GM03348 (cell line): ENCODE measurements around the gene CPT1A.
A peak's percentile ranks its signal among the peaks of the same experiment; 100 is the strongest.

Source experiments
- DNase-seq: peaks from one replicate; pipeline ENCODE4 v3.0.0; 2012; ENCODE audit warnings: low spot score

The CPT1A gene

DNA sequence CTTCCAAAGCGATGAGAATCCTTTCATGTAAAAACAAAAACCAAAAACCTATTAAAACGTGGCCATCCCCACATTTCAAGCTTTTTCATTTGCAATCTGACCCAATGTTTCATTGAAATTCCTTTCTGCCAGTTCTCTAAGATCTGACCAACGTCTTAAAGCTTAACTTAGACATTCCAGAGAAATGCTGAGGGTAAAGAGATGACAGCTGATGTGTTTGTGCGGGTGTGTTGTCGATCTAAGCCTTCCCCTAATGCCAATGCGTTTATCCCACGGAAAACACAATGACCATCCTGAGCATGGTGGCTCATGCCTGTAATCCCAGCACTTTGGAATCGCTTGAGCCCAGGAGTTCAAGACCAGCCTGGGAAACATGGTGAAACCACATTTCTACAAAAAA, 84.0 kb downstream of the CPT1A start:
- DNase-seq: no peak

DNA sequence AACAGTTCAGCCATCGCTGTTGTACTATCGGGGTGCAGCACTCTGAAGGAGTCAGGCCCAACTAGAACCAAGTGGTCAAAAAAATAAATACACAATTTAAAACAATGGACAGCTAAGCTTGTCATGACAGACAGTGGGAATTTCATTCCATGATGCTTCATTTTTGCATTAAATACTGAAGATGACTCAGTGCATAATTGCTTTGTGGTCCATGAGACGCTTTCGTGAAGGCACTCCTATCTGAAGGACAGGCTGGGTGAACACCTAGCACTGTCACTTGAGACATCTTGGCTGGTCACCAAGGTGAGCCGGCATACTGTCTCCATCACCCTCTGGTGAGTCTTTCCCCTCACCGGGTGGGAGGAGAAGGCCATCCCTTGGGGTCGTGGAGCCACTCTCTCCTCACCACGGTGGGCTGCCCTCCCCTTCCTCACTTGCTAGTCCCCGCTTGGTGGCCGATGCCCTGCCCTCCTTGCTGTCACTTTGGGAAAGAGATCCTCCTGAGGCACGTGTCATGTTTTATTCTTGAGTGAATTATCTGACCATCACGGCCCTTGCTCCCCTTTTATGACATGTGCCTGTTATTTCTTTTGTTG, 85.4 kb downstream of the CPT1A start:
- DNase-seq: no peak

DNA sequence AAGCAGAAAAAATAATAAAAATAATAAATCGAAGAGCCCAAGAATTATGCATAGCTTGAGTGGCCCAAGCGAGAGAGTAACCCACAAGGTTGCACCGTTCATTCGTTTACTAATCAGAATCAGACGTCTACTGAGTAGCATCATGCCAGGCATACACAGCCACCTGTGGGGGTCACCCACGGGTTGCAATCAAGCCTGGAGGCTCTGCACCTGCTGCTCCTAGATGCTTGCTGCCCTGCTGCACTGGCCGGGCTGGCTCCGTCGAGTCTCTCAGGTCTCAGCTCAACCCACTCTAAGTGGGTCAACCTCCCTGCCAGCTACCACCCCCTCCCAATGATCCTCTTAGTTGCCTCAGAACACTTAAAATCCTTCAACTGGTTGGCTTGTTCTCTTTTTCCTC, 88.4 kb downstream of the CPT1A start:
- no peak for DNase-seq

DNA sequence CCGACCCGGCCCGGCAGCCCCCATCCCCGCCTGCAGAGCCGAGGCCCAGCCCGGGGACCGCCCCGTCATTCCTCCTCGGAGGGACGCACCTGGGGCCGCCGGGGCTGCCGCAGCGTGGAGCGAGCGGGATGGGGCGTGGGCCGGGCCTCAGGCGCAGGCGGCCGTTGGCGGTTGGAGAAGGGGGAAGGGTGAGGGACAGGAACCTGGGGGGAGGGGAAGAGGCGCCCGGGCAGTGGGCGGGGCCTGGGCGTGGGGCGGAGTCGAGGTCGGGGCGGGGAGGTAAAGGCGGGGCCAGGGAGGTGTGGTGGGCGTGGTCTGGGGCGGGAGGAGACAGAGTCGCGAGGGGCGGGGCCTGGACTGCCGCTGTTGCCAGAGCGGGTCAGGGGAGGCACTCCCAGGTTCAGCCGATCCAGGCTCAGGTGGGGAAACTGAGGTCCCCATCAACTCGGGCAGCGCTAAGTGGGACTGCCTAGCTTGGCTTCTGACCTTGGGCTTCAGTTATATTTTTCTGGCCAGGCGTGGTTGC, 90.3 kb downstream of the CPT1A start, which contains the start of gene TESMIN:
Gene TESMIN (minus strand): TSS at position 190 of the 526 bp plus-strand sequence. CDS start 860 bp downstream, outside the sequence.
- DNase-seq: peak; percentile 91

DNA sequence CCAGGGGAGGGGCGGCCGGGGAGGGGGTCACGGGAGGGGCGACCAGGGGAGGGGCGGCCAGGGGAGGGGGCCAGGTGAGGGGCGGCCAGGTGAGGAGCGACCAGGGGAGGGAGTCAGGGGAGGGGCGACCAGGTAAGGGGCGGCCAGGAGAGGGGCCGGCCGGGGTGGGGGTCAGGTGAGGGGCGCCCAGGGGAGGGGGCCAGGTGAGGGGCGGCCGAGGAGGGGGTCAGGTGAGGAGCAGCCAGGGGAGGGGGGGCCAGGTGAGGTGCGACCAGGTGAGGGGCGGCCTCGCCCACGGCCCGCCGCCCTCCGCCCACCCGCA, 90.8 kb downstream of the CPT1A start:
- no peak for DNase-seq

DNA sequence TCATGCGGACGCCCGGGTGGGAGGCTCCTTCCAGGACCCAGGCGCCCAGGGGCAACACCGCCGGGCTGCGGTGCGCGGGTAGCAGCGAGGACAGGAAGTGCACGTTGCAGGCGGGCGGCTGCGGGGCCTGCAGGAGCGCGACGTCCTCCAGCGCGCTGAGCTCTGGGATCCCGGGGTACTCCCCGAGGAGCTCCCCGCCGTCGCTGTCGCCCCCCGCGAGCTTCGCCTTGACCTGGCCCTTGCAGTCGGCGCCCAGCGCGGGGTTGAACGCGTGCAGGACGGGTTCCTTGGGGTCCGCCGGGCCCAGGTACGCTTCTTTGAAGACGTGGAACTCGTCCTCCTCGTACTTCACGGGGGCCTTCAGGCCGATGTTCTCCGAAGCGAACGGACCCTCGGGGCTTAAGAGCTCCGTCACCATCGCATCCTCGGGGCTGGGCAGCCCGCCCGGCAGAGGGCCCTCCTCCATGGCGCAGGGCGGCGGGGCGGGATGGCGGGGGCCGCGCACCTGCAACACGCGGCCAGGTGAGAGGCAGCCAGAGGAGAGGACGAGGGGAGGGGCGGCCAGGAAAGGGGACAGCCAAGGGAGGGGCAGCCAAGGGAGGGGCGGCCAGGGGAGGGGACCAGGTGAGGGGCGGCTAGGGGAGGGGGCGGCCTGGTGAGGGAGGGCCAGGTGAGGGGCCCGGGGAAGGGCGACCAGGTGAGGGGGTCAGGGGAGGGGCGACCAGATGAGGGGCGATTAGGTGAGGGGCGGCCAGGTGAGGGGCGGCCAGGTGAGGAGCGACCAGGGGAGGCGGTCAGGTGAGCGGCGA, 91.3 kb downstream of the CPT1A start:
- no peak for DNase-seq

DNA sequence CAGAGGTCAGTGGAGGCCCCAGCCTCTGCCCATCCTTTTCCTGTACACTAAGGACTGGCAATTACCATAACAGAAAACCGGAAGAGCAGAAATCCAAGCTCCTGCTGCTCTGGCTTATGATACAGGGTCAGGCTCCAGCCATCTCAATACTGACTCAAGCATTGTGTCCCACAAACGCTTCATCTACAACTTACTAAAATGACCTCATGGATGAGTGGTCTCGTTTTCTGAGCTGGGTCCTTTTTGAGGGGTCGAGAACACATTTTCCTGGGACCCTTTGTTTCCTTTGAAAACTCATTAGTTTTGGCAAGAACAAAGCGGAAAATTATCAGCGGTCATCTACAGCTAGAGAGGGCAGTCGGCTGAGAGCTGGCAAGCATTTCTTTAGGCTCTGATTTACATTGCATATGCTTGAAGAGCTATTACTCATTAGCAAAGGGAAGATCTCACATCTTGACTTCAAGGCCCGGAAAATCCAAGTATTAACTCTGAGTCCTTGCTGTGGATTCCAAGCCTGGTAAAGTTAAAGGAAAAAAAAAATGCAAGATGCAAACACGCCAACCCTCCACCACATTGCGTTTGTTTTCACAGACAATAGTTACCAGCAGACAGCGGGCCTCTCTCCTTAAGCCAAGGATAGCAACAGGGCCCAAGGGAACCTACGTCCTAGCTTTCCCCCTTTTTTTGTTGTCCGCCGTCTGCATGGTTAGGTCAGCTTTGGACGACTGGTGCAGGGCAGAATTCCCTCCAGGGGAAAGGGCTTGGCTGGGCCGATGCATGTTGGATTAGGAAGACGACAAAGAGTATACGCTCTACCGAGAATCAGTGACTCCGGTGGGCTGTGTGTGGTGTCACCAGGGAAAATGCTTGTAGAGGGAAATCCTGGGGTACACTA, 92.2 kb downstream of the CPT1A start:
- DNase-seq: no peak

DNA sequence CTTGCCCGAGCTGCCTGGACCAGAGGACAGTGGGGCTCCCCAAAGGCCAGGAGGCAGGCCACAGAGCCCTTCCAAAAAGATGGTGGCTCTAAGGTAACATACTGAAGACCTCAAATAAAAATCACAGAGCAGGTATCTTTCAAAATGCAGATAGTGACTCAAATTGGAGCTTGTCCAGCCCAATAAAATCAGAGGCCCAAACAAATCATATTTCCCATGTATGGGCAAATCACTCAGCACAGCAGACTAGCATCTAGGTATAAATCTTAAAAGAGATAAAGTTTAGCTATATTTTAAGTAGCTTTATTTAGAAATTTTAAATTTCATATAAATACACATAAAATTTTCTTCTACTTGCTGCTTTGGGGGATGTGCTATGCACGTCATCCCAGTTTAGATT, 93.7 kb downstream of the CPT1A start:
- no peak for DNase-seq

DNA sequence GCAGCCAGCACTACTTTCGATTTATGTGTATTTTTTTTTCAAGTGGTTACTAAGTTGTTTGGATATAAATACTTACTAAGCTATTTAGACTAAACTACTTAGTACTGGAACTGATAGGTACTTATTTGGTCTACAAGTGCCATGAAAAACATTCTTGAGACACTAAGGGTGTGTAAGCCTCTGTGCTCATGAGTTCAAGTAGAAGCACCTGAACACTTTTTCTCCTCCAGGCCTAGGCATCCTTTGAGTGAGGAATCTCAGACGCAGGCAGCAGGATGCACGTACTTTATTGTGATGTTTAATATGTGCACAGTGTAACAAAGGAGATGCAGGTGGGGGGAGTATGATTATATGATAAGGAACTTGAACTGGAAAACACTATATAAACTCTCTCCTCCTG, 98.2 kb downstream of the CPT1A start:
- DNase-seq: no peak

DNA sequence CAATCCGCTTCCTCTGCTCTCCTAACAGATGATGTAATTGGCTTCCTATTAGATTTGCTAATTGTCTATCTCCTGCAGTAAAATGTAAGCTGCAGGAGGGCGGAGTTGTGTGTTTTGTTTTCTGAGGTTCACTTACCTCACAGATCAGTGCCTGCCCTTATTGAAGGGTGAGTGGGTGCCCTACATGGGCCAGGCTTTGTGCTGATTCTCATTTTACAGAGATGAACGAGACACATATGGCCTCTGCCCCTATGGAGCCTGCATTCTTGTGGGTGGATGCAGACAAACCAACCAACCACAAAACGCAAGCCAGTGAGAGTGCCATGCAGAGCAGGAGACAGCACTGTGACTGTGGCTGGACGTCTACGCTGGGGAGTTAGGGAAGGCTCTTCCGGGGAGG, 100.3 kb downstream of the CPT1A start:
- no peak for DNase-seq

DNA sequence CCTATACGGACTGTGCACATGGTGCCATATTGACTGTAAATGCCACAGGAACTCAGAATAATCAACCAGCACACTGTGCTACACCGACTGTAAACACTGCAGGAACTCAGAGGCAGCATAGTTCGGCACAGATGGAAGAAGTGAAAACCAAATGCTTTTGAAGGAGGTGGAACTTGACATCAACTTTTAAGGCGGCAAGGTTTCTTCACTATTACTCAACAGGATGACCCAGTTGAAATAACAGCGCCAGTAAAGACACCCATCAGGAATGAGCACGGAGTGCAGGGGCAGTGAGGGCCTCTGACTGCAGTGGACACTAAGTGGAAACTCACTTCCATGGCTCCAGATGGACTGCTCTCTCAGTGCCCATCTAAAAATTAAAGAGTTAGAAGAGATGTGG, 106.1 kb downstream of the CPT1A start:
- no peak for DNase-seq

DNA sequence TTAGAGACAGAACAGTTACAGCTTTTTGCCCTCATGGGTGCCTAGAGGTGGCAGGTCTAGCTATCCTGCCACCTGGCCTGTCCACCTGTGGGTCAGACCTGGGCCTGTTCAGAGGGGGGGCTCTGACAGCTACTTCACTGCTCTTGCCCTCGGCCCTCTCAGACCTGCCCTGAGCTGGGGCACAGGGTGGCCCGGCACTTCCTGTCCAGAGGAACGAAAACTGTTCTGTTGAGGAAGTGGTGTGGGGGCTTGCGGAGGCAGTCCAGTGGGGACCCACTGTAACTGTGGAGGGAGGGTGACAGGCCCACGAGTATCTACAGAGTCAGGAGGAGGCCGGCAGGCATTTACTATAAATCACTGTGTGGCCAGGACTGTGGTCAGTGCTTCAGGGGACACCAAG, 106.6 kb downstream of the CPT1A start:
- DNase-seq: no peak

DNA sequence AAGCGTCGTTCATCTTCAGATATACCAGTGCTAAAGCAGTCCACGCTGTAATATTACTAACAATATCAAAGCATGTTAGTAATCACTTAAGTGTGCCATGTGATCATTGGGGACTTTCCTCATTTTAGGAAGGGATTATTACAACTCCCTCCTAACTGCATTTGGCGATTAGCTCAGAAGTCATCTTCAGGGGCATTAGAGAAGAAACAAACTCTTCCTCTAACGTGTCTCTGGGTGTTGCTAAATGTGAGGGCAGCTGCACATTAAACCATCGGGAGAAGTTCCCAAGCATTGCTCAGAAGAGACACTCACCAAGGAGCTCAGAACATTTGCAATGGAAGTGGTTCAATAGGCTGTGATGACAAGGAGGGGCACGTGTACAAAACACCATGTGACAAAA, 107.6 kb downstream of the CPT1A start:
- no peak for DNase-seq

DNA sequence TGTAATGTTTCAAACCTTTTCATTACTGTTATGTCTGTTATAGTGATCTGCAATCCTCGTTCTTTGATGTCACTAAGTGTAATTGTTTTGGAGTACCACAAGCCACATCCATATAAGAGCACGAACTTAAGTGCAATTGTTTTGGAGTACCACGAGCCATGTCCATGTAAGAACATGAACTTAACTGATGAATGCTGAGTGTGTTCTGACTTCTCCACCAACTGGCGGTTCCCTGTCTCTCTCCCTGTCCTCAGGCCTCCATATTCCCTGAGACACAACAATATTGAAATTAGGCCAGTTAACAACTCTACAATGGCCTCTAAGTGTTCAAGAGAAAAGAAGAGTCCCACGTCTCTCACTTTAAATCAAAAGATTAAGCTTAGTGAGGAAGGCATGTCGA, 113.9 kb downstream of the CPT1A start:
- no peak for DNase-seq

DNA sequence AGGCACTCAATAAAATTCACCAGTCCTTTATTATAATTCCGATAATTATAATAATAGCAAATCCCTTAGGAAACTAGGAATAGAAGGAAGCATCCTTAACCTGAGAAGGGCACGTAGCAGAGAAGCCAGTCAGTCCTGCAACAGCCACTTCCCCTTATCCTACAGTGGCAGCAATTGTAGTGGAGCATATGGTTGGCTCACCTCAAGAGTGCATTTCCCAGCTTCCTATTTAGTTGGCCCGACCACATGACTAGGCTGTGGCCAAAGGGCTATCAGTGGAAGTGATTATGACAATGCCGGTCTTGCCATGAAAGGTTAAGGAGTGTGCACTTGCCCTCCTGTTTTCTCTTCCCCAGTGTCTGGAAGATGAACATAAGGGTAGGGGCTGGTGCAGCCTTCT, 117.4 kb downstream of the CPT1A start:
- DNase-seq: no peak

DNA sequence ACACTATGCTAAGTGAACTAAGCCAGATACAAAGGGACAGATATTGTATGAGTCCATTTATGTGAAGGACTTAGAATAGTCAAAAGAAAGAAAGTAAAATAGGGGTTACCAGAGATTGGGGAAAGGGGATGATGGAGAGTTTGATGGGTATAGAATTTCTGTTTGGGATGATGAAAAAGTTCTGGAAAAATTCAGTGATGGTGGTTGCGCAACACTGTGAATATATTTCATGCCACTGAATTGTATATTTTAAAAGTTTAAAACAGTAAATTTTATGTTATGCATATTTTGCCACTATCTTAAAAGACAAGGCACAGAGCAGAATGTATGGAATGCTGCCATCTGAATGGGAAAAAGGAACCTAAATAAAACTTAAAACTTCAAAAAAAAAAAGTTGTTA, 119.6 kb downstream of the CPT1A start:
- no peak for DNase-seq

DNA sequence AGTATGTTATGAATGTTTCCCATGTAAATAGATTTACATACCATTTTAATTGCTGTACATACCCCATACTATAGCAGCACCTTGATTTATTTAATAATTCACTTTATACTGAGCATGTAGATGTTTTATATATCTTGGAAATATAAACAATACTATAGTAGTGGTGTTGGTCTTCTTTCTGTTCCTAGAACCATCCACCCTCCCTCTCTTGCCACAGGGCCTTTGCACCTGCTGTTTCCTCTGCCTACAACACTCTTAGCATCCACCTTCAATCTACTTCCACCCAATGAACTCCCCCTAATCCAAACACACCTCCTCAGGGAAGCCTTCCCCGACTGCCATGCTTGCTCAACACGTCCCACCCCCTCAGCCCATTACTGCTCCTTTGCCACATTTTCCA, 120.6 kb downstream of the CPT1A start:
- no peak for DNase-seq

DNA sequence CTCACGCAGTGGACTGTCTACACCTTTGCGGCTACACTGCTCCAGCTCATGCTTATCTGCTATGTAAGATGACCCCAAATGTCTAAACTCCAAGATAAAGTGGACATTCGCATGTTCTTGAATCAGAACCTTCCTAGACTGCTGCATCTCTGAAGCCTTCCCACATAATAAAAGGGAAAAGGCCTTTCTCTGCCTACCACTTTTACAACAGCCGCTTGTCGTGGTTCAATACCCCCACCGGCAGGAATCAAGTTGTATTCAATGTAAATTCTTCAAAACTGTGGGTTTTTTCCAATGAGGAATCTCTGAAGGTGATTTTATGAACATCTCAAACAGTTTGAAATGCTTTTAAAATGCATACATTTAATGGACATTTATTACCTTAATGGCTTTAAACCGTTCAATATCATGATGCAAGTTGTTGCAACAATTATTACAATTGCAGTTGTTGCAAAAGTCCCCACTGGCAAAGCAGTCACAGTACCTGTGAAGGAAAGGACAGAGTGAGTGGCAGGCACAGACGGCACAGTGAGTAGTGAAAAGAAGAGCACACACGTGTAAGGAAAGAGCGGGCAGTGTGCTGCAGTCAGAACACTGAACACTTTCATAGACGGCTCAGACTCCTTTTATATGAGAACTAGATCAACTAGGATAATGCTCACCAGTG, 126.1 kb downstream of the CPT1A start:
- no peak for DNase-seq

DNA sequence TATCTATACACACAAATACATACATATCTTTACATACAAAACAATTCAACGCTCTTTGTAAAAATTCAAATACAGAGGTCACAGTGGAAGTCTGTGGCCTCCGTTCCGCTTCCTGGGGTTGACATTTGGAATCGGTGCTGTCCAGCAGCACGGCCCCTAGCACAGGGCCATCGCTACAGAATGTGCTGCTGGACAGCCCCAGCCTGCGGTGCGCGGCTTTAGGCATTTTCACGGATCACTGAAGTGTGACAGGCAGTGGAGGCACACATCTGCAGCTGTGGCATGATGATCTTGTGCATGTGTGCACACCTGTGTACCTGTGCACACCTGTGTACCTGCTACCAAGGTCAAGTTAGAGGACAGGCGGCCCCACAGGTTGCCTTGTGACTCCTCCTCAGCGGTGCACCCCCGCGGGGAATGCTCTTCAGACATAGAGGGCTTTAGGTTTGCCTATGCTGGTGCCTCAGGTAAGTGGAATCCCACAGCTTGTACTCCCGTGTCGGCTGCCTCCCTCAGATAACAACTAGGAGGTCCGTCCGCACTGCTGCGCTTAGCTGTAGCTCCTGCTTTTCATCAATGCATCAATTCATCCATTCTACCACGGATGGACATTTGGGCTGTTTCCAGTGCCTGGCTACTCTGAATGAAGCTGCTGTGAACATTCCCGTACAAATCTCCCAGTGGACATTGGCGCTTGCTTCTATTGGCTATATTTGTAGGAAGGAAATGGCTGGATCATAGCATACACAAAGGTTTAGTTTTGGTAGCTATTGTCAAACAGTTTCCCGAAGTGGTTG, 127.5 kb downstream of the CPT1A start:
- DNase-seq: no peak

DNA sequence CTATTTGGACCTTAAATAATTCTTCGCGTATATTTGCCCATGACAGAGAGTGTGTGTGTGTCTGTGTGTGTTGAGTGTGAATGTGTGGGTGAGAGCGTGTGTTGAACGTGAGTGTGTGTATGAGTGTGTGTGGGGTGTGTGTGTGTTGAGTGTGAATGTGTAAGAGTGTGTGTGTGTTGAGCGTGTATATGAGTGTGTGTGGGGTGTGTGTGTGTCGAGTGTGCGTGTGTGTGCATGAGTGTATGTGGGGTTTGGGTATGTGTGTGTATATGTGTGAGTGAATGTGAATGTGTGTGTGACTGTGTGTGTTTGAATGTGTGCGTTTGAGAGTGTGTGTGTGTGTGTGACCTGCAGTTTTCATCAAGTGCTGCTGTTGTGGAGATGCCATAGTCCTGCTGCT, 130.6 kb downstream of the CPT1A start:
- DNase-seq: no peak

DNA sequence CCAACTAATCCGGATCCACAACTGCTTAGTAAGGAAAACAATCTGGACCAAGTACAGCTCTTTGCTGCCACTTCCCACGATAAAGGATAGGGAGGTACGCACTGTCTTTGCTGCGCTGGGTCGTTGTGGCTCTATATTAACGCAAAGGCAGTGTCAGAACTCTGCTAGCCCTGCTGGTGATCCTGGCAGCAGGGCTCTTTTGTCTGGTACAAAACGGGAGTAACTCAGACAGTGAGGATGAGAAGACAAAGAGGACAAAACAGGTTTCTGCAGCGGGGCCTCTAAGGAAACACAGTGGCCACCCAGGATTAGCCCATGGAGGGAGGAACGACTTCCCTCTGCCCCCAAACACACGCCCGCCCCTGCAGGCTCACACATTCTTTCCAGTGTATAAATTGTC, 131.3 kb downstream of the CPT1A start:
- no peak for DNase-seq
